HEK293 (cell line): ENCODE data around the gene TNFRSF17.

ENCODE experiments used
- ZNF292 ChIP-seq: fragments of 450-650 bp; formaldehyde crosslinking; IDR thresholded peaks from 2 replicates; pipeline ENCODE4 v1.5.1; 2016; ENCODE audit warnings: low read depth, missing biosample characterization, missing genetic modification characterization, borderline replicate concordance
- ZNF561 ChIP-seq: fragments of 450-650 bp; IDR thresholded peaks from 2 replicates; pipeline ENCODE4 v1.5.1; 2018; ENCODE audit warnings: missing biosample characterization, missing genetic modification characterization, borderline replicate concordance
- ZNF670 ChIP-seq: fragments of 450-650 bp; formaldehyde crosslinking; IDR thresholded peaks from 2 replicates; pipeline ENCODE4 v1.5.1; 2016; ENCODE audit warnings: missing biosample characterization, missing genetic modification characterization, low read depth
- TF ChIP-seq, protein P1 (sequence below): fragments of 450-650 bp; formaldehyde crosslinking; IDR thresholded peaks from 2 replicates; pipeline ENCODE4 v1.5.1; 2016; ENCODE audit warnings: missing biosample characterization, missing genetic modification characterization
- TF ChIP-seq, protein P2 (sequence below): fragments of 450-650 bp; formaldehyde crosslinking; IDR thresholded peaks from 2 replicates; pipeline ENCODE4 v1.5.1; 2016; ENCODE audit warnings: missing biosample characterization, missing genetic modification characterization

DNA sequence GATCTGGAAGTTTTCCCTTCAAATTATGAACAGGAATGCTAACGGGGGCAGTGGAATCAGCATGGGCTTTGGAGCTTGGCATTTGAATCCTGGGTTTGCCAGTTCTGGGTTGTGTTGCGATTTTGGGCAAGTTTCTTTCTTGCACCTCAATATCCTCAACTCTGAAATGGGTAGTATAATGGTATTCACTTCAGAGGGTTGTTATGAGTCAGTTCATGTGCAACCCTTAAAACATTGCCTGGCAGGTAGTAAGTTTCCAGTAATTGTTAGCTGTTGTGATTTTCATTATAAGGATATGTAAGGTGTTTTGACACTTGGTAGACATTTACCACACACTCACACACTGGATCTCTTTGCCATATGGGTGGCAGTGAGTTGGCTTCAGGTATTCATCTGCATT is 44.9 kb downstream of the TNFRSF17 start:
- TF ChIP-seq ZNF670 (no peak), ZNF292 (tag by site-specific recombination) (no peak), ZNF561 (no peak)
- TF ChIP-seq, protein P1, sequence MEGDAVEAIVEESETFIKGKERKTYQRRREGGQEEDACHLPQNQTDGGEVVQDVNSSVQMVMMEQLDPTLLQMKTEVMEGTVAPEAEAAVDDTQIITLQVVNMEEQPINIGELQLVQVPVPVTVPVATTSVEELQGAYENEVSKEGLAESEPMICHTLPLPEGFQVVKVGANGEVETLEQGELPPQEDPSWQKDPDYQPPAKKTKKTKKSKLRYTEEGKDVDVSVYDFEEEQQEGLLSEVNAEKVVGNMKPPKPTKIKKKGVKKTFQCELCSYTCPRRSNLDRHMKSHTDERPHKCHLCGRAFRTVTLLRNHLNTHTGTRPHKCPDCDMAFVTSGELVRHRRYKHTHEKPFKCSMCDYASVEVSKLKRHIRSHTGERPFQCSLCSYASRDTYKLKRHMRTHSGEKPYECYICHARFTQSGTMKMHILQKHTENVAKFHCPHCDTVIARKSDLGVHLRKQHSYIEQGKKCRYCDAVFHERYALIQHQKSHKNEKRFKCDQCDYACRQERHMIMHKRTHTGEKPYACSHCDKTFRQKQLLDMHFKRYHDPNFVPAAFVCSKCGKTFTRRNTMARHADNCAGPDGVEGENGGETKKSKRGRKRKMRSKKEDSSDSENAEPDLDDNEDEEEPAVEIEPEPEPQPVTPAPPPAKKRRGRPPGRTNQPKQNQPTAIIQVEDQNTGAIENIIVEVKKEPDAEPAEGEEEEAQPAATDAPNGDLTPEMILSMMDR (tag by site-specific recombination): no peak
- TF ChIP-seq, protein P2, sequence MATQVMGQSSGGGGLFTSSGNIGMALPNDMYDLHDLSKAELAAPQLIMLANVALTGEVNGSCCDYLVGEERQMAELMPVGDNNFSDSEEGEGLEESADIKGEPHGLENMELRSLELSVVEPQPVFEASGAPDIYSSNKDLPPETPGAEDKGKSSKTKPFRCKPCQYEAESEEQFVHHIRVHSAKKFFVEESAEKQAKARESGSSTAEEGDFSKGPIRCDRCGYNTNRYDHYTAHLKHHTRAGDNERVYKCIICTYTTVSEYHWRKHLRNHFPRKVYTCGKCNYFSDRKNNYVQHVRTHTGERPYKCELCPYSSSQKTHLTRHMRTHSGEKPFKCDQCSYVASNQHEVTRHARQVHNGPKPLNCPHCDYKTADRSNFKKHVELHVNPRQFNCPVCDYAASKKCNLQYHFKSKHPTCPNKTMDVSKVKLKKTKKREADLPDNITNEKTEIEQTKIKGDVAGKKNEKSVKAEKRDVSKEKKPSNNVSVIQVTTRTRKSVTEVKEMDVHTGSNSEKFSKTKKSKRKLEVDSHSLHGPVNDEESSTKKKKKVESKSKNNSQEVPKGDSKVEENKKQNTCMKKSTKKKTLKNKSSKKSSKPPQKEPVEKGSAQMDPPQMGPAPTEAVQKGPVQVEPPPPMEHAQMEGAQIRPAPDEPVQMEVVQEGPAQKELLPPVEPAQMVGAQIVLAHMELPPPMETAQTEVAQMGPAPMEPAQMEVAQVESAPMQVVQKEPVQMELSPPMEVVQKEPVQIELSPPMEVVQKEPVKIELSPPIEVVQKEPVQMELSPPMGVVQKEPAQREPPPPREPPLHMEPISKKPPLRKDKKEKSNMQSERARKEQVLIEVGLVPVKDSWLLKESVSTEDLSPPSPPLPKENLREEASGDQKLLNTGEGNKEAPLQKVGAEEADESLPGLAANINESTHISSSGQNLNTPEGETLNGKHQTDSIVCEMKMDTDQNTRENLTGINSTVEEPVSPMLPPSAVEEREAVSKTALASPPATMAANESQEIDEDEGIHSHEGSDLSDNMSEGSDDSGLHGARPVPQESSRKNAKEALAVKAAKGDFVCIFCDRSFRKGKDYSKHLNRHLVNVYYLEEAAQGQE (tag by site-specific recombination): no peak
